Mucosa of descending colon (tissue), 3 donors: Measurements from ENCODE around the gene FAT2. TPM values are rescaled to one million over a fixed set of nuclear protein-coding genes. Genes with fewer than 3 reads are reported as not detected.

Source experiments
- ATAC-seq: fragments of 200-7000 bp; cut with Tn5 transposase; one replicate; pipeline ENCODE4 v1.9.1; 2020; ENCODE audit warnings: mild to moderate bottlenecking, moderate library complexity
- DNase-seq, 3 donors: peaks; one replicate each; pipeline ENCODE4 v3.0.0-alpha.2; 2020
- H3K36me3 ChIP-seq: fragments of 200-600 bp; one replicate; pipeline ENCODE4 v1.8.0; 2021; ENCODE audit warnings: low read depth, mild to moderate bottlenecking
- H3K4me1 ChIP-seq: fragments of 200-600 bp; one replicate; pipeline ENCODE4 v1.8.0; 2021; ENCODE audit warnings: low read depth, mild to moderate bottlenecking
- H3K4me3 ChIP-seq: fragments of 200-600 bp; one replicate; pipeline ENCODE4 v1.8.0; 2021; ENCODE audit warnings: mild to moderate bottlenecking
- H3K9me3 ChIP-seq: fragments of 200-600 bp; one replicate; pipeline ENCODE4 v1.8.0; 2021; ENCODE audit warnings: mild to moderate bottlenecking
- intact Hi-C, 2 donors: fragments of 100-400 bp; cut with DNase I in 1 of 2; cut with micrococcal nuclease in 1 of 2; formaldehyde crosslinking; loops; one replicate each; pipeline versions ENCODE4 v1.11.0 to v1.11.1; 2022; cut with DNase I, micrococcal nuclease
- total RNA-seq, 3 donors: library from RNA; stranded (reverse); fragmentation: NEBNext Ultra II Directional in 2 of 3; extraction: Animal tissue kit (Norgen Biotek cat#: 25700) in 2 of 3; gene quantifications; one replicate each; pipeline versions ENCODE4 v1.2.1 to v1.2.4, GENCODE V29; 2021 to 2023
- TF ChIP-seq, protein P1 (sequence below): fragments of 200-600 bp; IDR thresholded peaks from one replicate; pipeline ENCODE4 v1.8.0; 2022; ENCODE audit warnings: antibody characterized with exemption, mild to moderate bottlenecking
- donor health status: DM: no; HTN: no; CAD: no; lungs with moderate emphysema.
- donor health status: DM: no; HTN: no; CAD: no.
- donor health status: DM: no; HTN: yes; CAD: no.

Gene FAT2
- total RNA-seq, 3 donors from 2014 or later: not detected

DNA sequence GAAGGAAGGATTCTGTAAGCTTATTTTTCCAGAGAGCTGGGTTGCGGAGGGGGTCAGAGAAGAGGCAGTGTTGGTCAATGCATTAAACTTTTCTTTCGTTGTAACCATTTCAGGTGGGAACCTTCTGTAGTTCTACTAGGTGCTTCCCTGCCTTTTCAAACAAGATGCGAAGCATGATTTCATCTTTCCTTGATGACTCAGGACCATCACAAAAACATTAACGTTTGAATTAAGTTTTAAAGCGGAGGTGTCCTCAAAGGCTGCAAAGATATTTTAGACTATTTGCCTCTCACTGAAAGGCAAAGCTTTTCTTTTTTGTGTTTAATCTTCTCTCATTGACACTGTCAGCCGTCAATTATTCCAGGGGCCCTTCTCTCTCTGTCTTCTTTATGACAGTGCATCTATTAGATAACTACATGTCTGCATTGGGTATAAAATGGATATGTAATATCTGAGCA, 26.3 kb upstream of the FAT2 start:
- Histone ChIP-seq H3K36me3 (no peaks in the 10 kb centered on the region), H3K9me3 (no peaks in the 10 kb centered on the region), H3K4me3 (no peak overlapping the region), H3K4me1 (no peaks in the 10 kb centered on the region)
- TF ChIP-seq, protein P1, sequence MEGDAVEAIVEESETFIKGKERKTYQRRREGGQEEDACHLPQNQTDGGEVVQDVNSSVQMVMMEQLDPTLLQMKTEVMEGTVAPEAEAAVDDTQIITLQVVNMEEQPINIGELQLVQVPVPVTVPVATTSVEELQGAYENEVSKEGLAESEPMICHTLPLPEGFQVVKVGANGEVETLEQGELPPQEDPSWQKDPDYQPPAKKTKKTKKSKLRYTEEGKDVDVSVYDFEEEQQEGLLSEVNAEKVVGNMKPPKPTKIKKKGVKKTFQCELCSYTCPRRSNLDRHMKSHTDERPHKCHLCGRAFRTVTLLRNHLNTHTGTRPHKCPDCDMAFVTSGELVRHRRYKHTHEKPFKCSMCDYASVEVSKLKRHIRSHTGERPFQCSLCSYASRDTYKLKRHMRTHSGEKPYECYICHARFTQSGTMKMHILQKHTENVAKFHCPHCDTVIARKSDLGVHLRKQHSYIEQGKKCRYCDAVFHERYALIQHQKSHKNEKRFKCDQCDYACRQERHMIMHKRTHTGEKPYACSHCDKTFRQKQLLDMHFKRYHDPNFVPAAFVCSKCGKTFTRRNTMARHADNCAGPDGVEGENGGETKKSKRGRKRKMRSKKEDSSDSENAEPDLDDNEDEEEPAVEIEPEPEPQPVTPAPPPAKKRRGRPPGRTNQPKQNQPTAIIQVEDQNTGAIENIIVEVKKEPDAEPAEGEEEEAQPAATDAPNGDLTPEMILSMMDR: no peak
- DNase-seq (no peak), ATAC-seq (no peak)
- intact Hi-C loops: no loop called here

GRCh38 chr5:151615431-151615830, 24.3 kb upstream of the FAT2 start:
- ATAC-seq (no peak), DNase-seq (no peak)
- Histone ChIP-seq H3K4me1 (no peaks in the 10 kb centered on the region), H3K36me3 (no peaks in the 10 kb centered on the region), H3K9me3 (no peaks in the 10 kb centered on the region), H3K4me3 (no peak overlapping the region)
- intact Hi-C loops: no loop called here
- TF ChIP-seq, protein P1: no peak

GRCh38 chr5:151614565-151614964, 23.4 kb upstream of the FAT2 start:
- intact Hi-C loops: no loop called here
- no peak for ATAC-seq
- Histone ChIP-seq H3K4me3 (no peak overlapping the region), H3K4me1 (no peaks in the 10 kb centered on the region), H3K9me3 (no peaks in the 10 kb centered on the region), H3K36me3 (no peaks in the 10 kb centered on the region)
- TF ChIP-seq, protein P1: no peak
- DNase-seq: no peak

DNA sequence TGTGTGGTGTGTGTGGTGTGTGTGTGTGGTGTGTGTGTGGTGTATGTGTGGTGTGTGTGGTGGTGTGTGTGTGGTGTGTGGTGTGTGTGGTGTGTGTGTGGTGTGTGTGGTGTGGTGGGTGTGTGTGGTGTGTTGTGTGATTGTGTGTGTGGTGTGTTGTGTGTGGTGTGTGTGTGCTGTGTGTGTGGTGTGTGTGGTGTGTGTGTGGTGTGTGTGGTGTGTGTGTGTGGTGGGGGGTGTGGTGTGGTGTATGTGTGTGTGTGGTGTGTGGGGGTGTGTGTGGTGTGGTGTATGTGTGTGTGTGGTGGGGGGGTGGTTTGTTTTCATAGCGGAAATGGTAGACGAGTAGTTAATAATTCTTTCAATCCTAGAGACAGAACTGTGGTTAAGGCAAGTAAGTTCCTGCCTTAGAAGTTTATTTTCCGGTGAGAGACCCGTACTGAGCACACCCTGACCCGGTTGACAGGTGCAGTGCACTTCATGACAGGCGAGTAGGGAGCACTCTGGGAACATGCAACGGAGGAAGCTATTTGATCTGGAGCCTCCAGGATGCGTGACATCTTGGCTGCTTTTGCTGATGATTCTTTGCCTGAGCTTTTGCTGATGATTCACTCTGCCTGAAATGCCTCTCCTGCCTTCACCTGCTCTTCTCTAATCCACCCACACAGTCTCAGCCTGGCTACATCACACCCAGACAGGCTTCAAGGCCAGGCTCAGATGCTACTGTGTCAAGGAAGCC, 21.7 kb upstream of the FAT2 start:
- ATAC-seq (peak; percentile 48), DNase-seq (no peak)
- Histone ChIP-seq H3K9me3 (no peaks in the 10 kb centered on the region), H3K36me3 (no peaks in the 10 kb centered on the region), H3K4me1 (no peaks in the 10 kb centered on the region), H3K4me3 (no peak overlapping the region)
- intact Hi-C loops: no loop called here
- TF ChIP-seq, protein P1: no peak

DNA sequence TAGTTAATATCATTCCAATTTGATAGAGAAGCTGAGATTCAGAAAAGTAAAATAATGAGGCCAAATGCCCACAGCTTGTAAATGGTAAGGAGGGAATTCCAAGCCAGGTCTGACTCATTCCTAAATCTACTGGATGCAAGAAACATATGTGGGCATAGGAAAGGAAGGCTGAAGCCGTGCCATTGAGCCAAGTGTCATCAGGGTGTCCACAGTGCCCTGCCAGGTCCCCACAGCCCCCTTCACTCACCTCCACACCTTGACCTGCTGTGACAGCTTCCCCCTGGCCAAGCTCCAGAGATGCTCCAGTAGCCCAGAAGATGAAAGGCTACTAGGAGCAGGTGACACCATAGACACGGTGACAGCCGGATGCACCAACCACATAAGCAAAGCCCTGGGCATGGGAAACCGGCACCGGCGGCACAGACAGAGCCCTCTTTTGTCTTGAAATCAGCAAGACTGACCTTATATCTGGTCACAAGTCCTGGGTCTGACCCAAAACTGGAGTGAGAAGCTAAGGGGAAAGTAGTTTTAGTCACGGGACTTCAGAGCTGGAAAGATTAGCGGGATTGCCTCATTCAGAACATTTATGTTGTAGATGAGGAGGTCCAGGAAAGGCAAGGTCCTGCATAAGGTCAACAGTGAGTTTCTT, 20.1 kb upstream of the FAT2 start:
- ATAC-seq (no peak), DNase-seq (no peak)
- no peaks in the 10 kb centered on the region for H3K36me3 ChIP-seq
- H3K9me3 ChIP-seq: no peaks in the 10 kb centered on the region
- intact Hi-C loops: no loop called here
- H3K4me3 ChIP-seq: no peak overlapping the region
- TF ChIP-seq, protein P1: no peak
- H3K4me1 ChIP-seq: no peaks in the 10 kb centered on the region
